ENCODE results near the gene PSMC3. TPM values are rescaled to one million over a fixed set of nuclear protein-coding genes. Genes with fewer than 3 reads are reported as not detected.

PSMC3 gene
- total RNA-seq, 1 experiment from 2014 or later, result 222 TPM

DNA sequence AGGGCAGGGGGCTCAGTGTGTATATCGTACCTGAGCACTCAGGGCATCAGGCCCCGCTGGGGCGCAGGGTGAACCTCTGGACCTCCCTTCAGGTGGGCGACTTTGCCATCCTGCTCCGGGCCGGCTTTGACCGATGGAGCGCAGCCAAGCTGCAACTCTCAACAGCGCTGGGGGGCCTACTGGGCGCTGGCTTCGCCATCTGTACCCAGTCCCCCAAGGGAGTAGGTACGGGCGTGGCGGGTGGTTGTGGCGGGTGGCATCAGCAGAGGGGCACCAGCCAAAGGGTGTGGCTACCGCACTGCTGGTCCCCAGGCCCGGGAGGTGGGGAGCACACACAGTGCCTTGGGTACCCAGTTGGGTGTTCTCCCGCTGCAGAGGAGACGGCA, 11.6 kb downstream of the PSMC3 start:
- H3K27ac ChIP-seq, result no peak overlapping the region
- CTCF ChIA-PET, result no interaction called here
- no TSS peak for BruUV-seq (replicated peaks)

DNA sequence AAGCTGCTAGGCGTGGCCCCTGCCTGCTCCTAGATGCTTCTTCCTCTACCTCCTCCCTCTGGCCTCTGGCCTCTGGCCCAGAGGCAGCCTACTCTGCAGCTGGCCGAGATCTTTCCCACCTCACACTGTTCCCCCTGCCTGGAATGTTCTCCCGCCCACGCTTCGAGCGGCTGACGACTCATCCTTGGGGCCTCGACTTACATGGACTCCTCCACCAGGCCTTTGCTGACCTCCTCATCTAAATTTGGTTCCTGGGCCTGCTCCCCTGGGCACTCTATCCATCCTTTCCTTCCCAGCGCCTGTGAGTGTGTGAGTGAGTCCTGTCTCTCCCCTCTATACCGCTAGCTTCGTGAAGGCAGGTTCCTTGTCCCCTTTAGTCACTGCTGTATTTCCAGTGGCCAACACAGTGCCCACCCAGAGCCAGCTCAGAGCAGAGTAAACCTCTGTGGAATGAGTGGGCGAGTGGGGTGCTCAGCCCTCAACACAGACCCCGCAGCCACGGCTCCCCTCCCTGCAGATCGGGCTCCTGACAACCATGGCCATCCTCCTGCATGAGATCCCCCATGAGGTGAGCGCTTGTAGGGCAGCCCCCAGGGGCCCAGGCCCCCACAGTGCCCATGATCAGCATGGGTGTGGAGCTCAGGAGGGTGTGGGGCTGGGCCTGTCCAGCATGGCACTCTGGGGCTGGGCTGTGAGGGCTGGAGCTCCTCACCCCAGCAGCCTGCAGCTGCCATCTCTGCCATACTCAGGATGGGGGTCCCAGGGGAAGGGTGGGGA, 12.1 kb downstream of the PSMC3 start:
- intact Hi-C loops (cut with micrococcal nuclease; ENCODE audit: unreplicated experiment), result no loop called here
- Histone ChIP-seq H3K4me1 (replicated peaks; ENCODE audit: insufficient read depth) (peaks cover 30% of the 10 kb centered on the region), H3K9me3 (ENCODE audit: insufficient read depth, low read depth) (no peaks in the 10 kb centered on the region), H3K79me2 (ENCODE audit: low read depth) (no peaks in the 10 kb centered on the region), H3K4me2 (no peak overlapping the region), H2AFZ (no peak overlapping the region), H4K20me1 (ENCODE audit: insufficient read depth) (no peaks in the 10 kb centered on the region; the same call in none of the 2 replicates), H3K27ac (no peak overlapping the region), H3K4me3 (no peak overlapping the region), H3K36me3 (ENCODE audit: low read depth) (no peaks in the 10 kb centered on the region), H3K9me2 (ENCODE audit: insufficient read depth) (no peaks in the 10 kb centered on the region), H3K27me3 (ENCODE audit: insufficient read depth, low read depth) (no peaks in the 10 kb centered on the region), H3F3A (ENCODE audit: insufficient read depth, low read depth) (peaks cover 58% of the 10 kb centered on the region; the same call in 1 of the 2 replicates)
- TF ChIP-seq, protein P1, sequence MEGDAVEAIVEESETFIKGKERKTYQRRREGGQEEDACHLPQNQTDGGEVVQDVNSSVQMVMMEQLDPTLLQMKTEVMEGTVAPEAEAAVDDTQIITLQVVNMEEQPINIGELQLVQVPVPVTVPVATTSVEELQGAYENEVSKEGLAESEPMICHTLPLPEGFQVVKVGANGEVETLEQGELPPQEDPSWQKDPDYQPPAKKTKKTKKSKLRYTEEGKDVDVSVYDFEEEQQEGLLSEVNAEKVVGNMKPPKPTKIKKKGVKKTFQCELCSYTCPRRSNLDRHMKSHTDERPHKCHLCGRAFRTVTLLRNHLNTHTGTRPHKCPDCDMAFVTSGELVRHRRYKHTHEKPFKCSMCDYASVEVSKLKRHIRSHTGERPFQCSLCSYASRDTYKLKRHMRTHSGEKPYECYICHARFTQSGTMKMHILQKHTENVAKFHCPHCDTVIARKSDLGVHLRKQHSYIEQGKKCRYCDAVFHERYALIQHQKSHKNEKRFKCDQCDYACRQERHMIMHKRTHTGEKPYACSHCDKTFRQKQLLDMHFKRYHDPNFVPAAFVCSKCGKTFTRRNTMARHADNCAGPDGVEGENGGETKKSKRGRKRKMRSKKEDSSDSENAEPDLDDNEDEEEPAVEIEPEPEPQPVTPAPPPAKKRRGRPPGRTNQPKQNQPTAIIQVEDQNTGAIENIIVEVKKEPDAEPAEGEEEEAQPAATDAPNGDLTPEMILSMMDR (conservative IDR thresholded peaks at IDR 0.05), result no peak
- no peak for TF ChIP-seq EZH2 (IDR thresholded peaks at IDR 0.05; ENCODE audit: low read depth)
- no TSS peak for BruUV-seq (replicated peaks)
- no peak for DNase-seq
- CTCF ChIA-PET, result no interaction called here
- POLR2A ChIA-PET (ENCODE audit: unreplicated experiment), result no interaction called here

More for the DNA sequence above, 11.6 kb downstream of the PSMC3 start:
- Histone ChIP-seq H3K79me2 (ENCODE audit: low read depth) (no peaks in the 10 kb centered on the region), H3K4me2 (no peak overlapping the region), H3K9me3 (ENCODE audit: insufficient read depth, low read depth) (no peaks in the 10 kb centered on the region), H3K9me2 (ENCODE audit: insufficient read depth) (no peaks in the 10 kb centered on the region), H3K4me1 (replicated peaks; ENCODE audit: insufficient read depth) (peaks cover 24% of the 10 kb centered on the region), H3K36me3 (ENCODE audit: low read depth) (no peaks in the 10 kb centered on the region), H4K20me1 (ENCODE audit: insufficient read depth) (no peaks in the 10 kb centered on the region; the same call in none of the 2 replicates), H3K27me3 (ENCODE audit: insufficient read depth, low read depth) (no peaks in the 10 kb centered on the region), H3K4me3 (no peak overlapping the region), H2AFZ (no peak overlapping the region), H3F3A (ENCODE audit: insufficient read depth, low read depth) (peaks cover 56% of the 10 kb centered on the region; the same call in 1 of the 2 replicates)
- intact Hi-C loops (cut with micrococcal nuclease; ENCODE audit: unreplicated experiment), result no loop called here
- TF ChIP-seq, protein P1 (conservative IDR thresholded peaks at IDR 0.05), result no peak
- TF ChIP-seq EZH2 (IDR thresholded peaks at IDR 0.05; ENCODE audit: low read depth), result no peak
- DNase-seq, result no peak
- POLR2A ChIA-PET (ENCODE audit: unreplicated experiment), result no interaction called here

DNA sequence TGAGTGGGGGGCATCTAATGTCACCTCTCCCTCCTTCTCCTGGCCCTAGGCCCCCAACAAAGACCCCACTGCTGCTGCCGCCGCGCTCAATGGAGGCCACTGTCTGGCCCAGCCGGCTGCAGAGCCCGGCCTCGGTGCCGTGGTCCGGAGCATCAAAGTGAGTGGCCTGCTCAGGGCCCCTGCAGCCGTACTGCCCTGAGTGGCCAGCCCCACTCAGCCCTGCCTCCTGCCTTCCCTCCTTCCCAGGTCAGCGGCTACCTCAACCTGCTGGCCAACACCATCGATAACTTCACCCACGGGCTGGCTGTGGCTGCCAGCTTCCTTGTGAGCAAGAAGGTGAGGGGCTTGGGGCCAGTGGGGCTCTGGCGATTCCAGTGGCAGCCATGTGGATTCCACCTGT, 12.9 kb downstream of the PSMC3 start:
- Histone ChIP-seq H3K36me3 (ENCODE audit: low read depth) (no peaks in the 10 kb centered on the region), H3K27ac (no peak overlapping the region), H3F3A (ENCODE audit: insufficient read depth, low read depth) (peaks cover 60% of the 10 kb centered on the region; the same call in 1 of the 2 replicates), H3K9me3 (ENCODE audit: insufficient read depth, low read depth) (no peaks in the 10 kb centered on the region), H2AFZ (no peak overlapping the region), H3K79me2 (ENCODE audit: low read depth) (no peaks in the 10 kb centered on the region), H3K4me2 (no peak overlapping the region), H4K20me1 (ENCODE audit: insufficient read depth) (no peaks in the 10 kb centered on the region; the same call in none of the 2 replicates), H3K27me3 (ENCODE audit: insufficient read depth, low read depth) (no peaks in the 10 kb centered on the region), H3K9me2 (ENCODE audit: insufficient read depth) (no peaks in the 10 kb centered on the region), H3K4me1 (replicated peaks; ENCODE audit: insufficient read depth) (peaks cover 33% of the 10 kb centered on the region), H3K4me3 (no peak overlapping the region)
- no TSS peak for BruUV-seq (replicated peaks)
- ChIA-PET POLR2A (ENCODE audit: unreplicated experiment) (no interaction called here), CTCF (no interaction called here)
- intact Hi-C loops (cut with micrococcal nuclease; ENCODE audit: unreplicated experiment), result no loop called here
- TF ChIP-seq, protein P1 (conservative IDR thresholded peaks at IDR 0.05), result no peak
- TF ChIP-seq EZH2 (IDR thresholded peaks at IDR 0.05; ENCODE audit: low read depth), result no peak
- DNase-seq, result no peak
